Esophagus muscularis mucosa (tissue), 4 donors: ENCODE measurements around the gene TMC1. TPM values are rescaled to one million over a fixed set of nuclear protein-coding genes. Genes with fewer than 3 reads are reported as not detected.

ENCODE experiments used
- DNase-seq: peaks from one replicate; pipeline ENCODE4 v3.0.0-alpha.2; 2017; ENCODE audit errors: extremely low spot score
- H3K27ac ChIP-seq, 4 donors: fragments of 200-600 bp; sonication (generic); replicated peaks in 1 of 4; 1 replicate in 3 of 4; 2 replicates in 1 of 4; pipeline ENCODE4 v1.5.1; 2016 to 2019; ENCODE audit warnings: mild to moderate bottlenecking in 1 of 4
- H3K27me3 ChIP-seq, 4 donors: fragments of 200-600 bp; sonication (generic); one replicate each; pipeline versions ENCODE4 v1.5.1 to v1.6.0; 2016 to 2019
- H3K36me3 ChIP-seq, 4 donors: fragments of 200-600 bp; sonication (generic); one replicate each; pipeline ENCODE4 v1.5.1; 2016 to 2019
- H3K4me1 ChIP-seq, 4 donors: fragments of 200-600 bp; sonication (generic); one replicate each; pipeline ENCODE4 v1.5.1; 2016 to 2019
- H3K4me3 ChIP-seq, 4 donors: fragments of 200-600 bp; sonication (generic); 1 replicate in 2 of 4; 2 replicates in 2 of 4; pipeline ENCODE4 v1.5.1; 2016 to 2019; ENCODE audit warnings: mild to moderate bottlenecking in 4 of 4, moderate library complexity in 1 of 4
- H3K9me3 ChIP-seq, 4 donors: fragments of 200-600 bp; sonication (generic); 1 replicate in 3 of 4; 2 replicates in 1 of 4; pipeline ENCODE4 v1.5.1; 2016 to 2019
- CTCF ChIP-seq, 3 experiments: fragments of 200-600 bp in 2 of 3; fragments of 450-650 bp in 1 of 3; sonication (generic) in 2 of 3; IDR thresholded peaks; one replicate each; pipeline ENCODE4 v1.5.1; 2017 to 2019; ENCODE audit warnings: antibody characterized with exemption in 3 of 3, mild to moderate bottlenecking in 2 of 3, moderate library complexity in 1 of 3
- EP300 ChIP-seq: sonication (generic); formaldehyde crosslinking; IDR thresholded peaks from one replicate; pipeline ENCODE4 v1.6.1; 2017; ENCODE audit warnings: antibody characterized with exemption
- POLR2A ChIP-seq: fragments of 450-650 bp; IDR thresholded peaks from one replicate; pipeline ENCODE4 v1.6.1; 2017; ENCODE audit warnings: antibody characterized with exemption, moderate library complexity, mild to moderate bottlenecking, low read depth
- POLR2AphosphoS5 ChIP-seq, 2 donors: sonication (generic); formaldehyde crosslinking; IDR thresholded peaks; one replicate each; pipeline ENCODE4 v1.6.1; 2017; ENCODE audit warnings: antibody characterized with exemption in 2 of 2
- WGBS: methylation state at CpG from one replicate; pipeline ENCODE4 v1.1.5; 2018; 5-methylcytosine and 5-hydroxymethylcytosine counted together
- intact Hi-C: fragments of 100-400 bp; cut with DNase I; formaldehyde crosslinking; loops from one replicate; pipeline ENCODE4 v1.15.1; 2023
- total RNA-seq, 4 donors: library from RNA; depleted of rRNA; stranded (reverse); fragments of >200 nt; gene quantifications; one replicate each; pipeline versions ENCODE4 v1.1.0 to v1.2.1, GENCODE V29; 2016

The TMC1 gene
- total RNA-seq, 4 donors from 2014 or later = not detected

DNA sequence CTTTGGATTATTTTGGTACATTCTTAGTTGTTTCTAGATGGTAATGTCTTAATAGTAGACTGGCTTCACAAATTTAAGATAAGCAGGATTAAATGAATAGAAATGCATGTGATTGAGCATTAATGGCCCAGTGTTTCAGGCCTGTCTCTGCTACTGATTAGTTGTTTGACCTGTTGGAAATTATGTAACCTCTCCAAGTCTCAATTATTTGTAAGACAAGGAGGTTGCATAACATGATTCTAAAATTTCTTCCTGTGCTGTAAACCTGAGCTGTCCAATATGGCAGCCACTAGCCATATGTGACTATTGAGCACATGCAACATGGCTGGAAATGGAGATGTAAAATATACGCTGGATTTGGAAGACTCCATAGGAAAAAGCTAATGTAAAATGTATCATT is 333.9 kb downstream of the TMC1 start:
- intact Hi-C loops = loop anchor here (5.0 kb wide), 1 partner anchor 167 kb away; no protein-coding TSS in a partner anchor
- Histone ChIP-seq H3K36me3 (no peaks in the 10 kb centered on the region), H3K27me3 (no peaks in the 10 kb centered on the region), H3K4me3 (no peak overlapping the region), H3K27ac (no peak overlapping the region), H3K9me3 (no peaks in the 10 kb centered on the region), H3K4me1 (peaks cover 16 to 22% (median 19%) of the 10 kb centered on the region in 4 donors)
- no peak for TF ChIP-seq POLR2A
- TF ChIP-seq CTCF (IDR thresholded peaks at IDR 0.05) = no peak
- TF ChIP-seq EP300 = no peak
- TF ChIP-seq POLR2AphosphoS5 (IDR thresholded peaks at IDR 0.05) = no peak
- DNase-seq = no peak
- WGBS = 96% methylated on average over 1 of the region's 1 CpG

GRCh38 chr9:72855890-72856523 is 334.6 kb downstream of the TMC1 start:
- WGBS = 81% methylated on average over 5 of the region's 5 CpGs
- Histone ChIP-seq H3K9me3 (no peaks in the 10 kb centered on the region), H3K27me3 (no peaks in the 10 kb centered on the region), H3K36me3 (no peaks in the 10 kb centered on the region), H3K4me1 (peaks cover 16 to 22% (median 19%) of the 10 kb centered on the region in 4 donors), H3K27ac (no peak overlapping the region), H3K4me3 (no peak overlapping the region)
- intact Hi-C loops = loop anchor here (2.0 to 5.0 kb wide), 2 partner anchors 166 to 227 kb away; no protein-coding TSS in a partner anchor
- DNase-seq = no peak
- TF ChIP-seq EP300 (no peak), POLR2AphosphoS5 (IDR thresholded peaks at IDR 0.05) (no peak), CTCF (IDR thresholded peaks at IDR 0.05) (no peak), POLR2A (no peak)

DNA sequence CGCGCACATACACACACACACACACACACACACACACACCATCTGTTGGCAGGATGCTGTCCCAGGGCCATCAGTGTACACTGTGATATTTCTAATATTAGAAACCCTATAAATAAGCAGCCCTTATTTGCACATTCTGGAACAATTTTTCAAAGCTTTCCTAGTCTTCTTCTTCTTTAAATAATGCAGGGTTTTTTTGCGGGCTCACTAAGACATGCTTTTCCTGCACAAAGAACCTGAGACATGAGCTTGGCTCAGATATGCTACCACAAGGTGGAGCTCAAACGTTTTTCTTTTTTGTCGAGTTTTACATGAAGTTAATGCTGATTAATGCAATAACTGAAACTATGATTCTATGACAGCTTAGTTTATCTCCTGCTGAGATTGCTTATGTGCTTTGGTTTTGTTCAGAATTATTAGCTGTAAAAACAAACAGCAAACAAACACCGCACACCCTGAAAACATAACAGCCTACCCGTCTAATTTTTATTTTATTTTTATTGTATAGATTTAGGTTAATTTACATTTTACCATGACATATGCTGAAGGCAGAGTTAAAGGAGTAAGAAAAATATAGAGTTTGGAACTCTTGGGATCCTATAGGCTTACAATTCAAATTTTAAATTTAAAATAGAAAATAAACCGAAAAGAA is 335.7 kb downstream of the TMC1 start:
- Histone ChIP-seq H3K36me3 (no peaks in the 10 kb centered on the region), H3K27me3 (no peaks in the 10 kb centered on the region), H3K4me1 (peaks cover 16 to 22% (median 19%) of the 10 kb centered on the region in 4 donors), H3K9me3 (no peaks in the 10 kb centered on the region), H3K27ac (peak overlapping the region in 1 of 4 donors; percentile 18), H3K4me3 (no peak overlapping the region)
- intact Hi-C loops = loop anchor here (2.0 to 5.0 kb wide), 2 partner anchors 165 to 226 kb away; no protein-coding TSS in a partner anchor
- no peak for DNase-seq
- WGBS = 43% methylated on average over 8 of the region's 8 CpGs
- TF ChIP-seq CTCF (IDR thresholded peaks at IDR 0.05) (peak; percentile 69 to 80 (median 69)), POLR2A (no peak)

GRCh38 chr9:72857624-72857996 is 336.2 kb downstream of the TMC1 start:
- H3K36me3 ChIP-seq = no peaks in the 10 kb centered on the region
- H3K27ac ChIP-seq = peak overlapping the region in 1 of 4 donors; percentile 18
- DNase-seq = no peak
- H3K27me3 ChIP-seq = no peaks in the 10 kb centered on the region
- H3K9me3 ChIP-seq = no peaks in the 10 kb centered on the region
- H3K4me1 ChIP-seq = peaks cover 16 to 22% (median 19%) of the 10 kb centered on the region in 4 donors
- intact Hi-C loops = loop anchor here (2.0 to 5.0 kb wide), 2 partner anchors 165 to 225 kb away; no protein-coding TSS in a partner anchor
- H3K4me3 ChIP-seq = no peak overlapping the region
- 72% methylated on average over 2 of the region's 2 CpGs for WGBS
- TF ChIP-seq POLR2AphosphoS5 (IDR thresholded peaks at IDR 0.05) (no peak), CTCF (IDR thresholded peaks at IDR 0.05) (no peak), POLR2A (no peak), EP300 (no peak)
